ENCODE data around the gene SLC25A22. TPM values are rescaled to one million over a fixed set of nuclear protein-coding genes. Genes with fewer than 3 reads are reported as not detected.

Gene SLC25A22
- total and polyA plus RNA-seq, 2 donors (not counting 1 experiment from before 2014, with no cell fraction given): 25.7 to 45.7 TPM

GRCh38 chr11:831118-831864 is 33.2 kb upstream of the SLC25A22 start:
- peak; percentile 44 for DNase-seq
- H3K79me2 ChIP-seq (ENCODE audit: control insufficient read depth, insufficient read depth, low read length): no peaks in the 10 kb centered on the region
- Mint-ChIP-seq H3K4me3 (peak overlapping the region; percentile 70), H3K9me3 (ENCODE audit: insufficient read depth) (no peaks in the 10 kb centered on the region), H3K27ac (no peak overlapping the region), H3K27me3 (peaks cover 7% of the 10 kb centered on the region), H3K4me1 (peaks cover 53% of the 10 kb centered on the region)
- H3K27me3 ChIP-seq (replicated peaks in 1 of 4; ENCODE audit: control extremely low read depth in 1 of 4, control insufficient read depth in 3 of 4, insufficient read depth in 4 of 4, low read length in 3 of 4): peaks cover 0 to 65% (median 20%) of the 10 kb centered on the region in 4 experiments
- ChIA-PET POLR2A (interaction anchor here (0.8 to 6.4 kb wide), 5 partner anchors 11 to 35 kb away, joined by 3 to 57 read pairs (median 11); partner anchors contain the start of genes PNPLA2, POLR2L and TSPAN4), CTCF (interaction anchor here (1.0 to 1.4 kb wide), 2 partner anchors 17 to 22 kb away, joined by 3 read pairs; partner anchors contain the start of gene RPLP2)
- H2AFZ ChIP-seq (ENCODE audit: insufficient read depth, low read depth, low read length, poor library complexity, severe bottlenecking): peak overlapping the region; percentile 78
- 88% methylated on average over 20 of the region's 31 CpGs for WGBS (ENCODE audit: insufficient coverage)
- TF ChIP-seq CTCF (IDR thresholded peaks at IDR 0.05) (no peak), EZH2 (IDR thresholded peaks at IDR 0.05; ENCODE audit: borderline replicate concordance, insufficient read depth, low read depth, low read length, poor library complexity, severe bottlenecking) (no peak)
- peak overlapping the region in 4 of 5 experiments; percentile 36 to 55 (median 48) for H3K4me3 ChIP-seq (ENCODE audit: control extremely low read depth in 1 of 5, extremely low read depth in 1 of 5, insufficient read depth in 1 of 5, low read depth in 2 of 5, low read length in 4 of 5)
- H3K4me2 ChIP-seq (replicated peaks; ENCODE audit: low read depth, low read length, poor library complexity, severe bottlenecking): peak overlapping the region; percentile 99
- peaks cover 50% of the 10 kb centered on the region for H4K20me1 ChIP-seq (ENCODE audit: control insufficient read depth, insufficient read depth, low read length, poor library complexity, severe bottlenecking)
- no peaks in the 10 kb centered on the region for H3K36me3 ChIP-seq (replicated peaks in 1 of 2; ENCODE audit: control extremely low read depth in 1 of 2, control insufficient read depth in 1 of 2, extremely low read depth in 1 of 2, insufficient read depth in 2 of 2, low read length in 1 of 2)
- peaks cover 67 to 73% of the 10 kb centered on the region in 2 donors for H3K4me1 ChIP-seq (ENCODE audit: control insufficient read depth in 2 of 2, insufficient read depth in 2 of 2, low read length in 2 of 2)
- intact Hi-C loops (cut with micrococcal nuclease): no loop called here
- H3K9me3 ChIP-seq (ENCODE audit: control extremely low read depth in 1 of 3, control insufficient read depth in 2 of 3, insufficient read depth in 1 of 3, low read length in 2 of 3): peaks cover 0 to 15% (median 0%) of the 10 kb centered on the region in 3 donors
- peak overlapping the region; percentile 68 for H3K9ac ChIP-seq (ENCODE audit: low read length)
- ATAC-seq (ENCODE audit: low read depth): no peak
- no peak overlapping the region for H3K27ac ChIP-seq (ENCODE audit: low read length in 2 of 2)
